T-helper 1 cell treated with Interleukin-12 subunit alpha and Interleukin-12 subunit beta and Interleukin-4 antibody, amounts not matched to agents 30 μg/mL and 1 μg/mL, for 36 hours (primary cell): ENCODE measurements around the gene PSMD14.
"Not testable (repeated sequence)": the region's sequence is repeated elsewhere in the genome, so short reads cannot be mapped to it uniquely, and the experiment has no call there.

Source experiments
- H3K27ac Mint-ChIP-seq: one replicate; pipeline ENCODE4 v1.8.0; 2021; ENCODE audit warnings: mild to moderate bottlenecking, mixed read lengths
- H3K27me3 Mint-ChIP-seq: one replicate; pipeline ENCODE4 v1.8.0; 2021; ENCODE audit warnings: low read depth, mixed read lengths
- H3K36me3 Mint-ChIP-seq: one replicate; pipeline ENCODE4 v1.8.0; 2021; ENCODE audit warnings: low read depth, mixed read lengths
- H3K4me1 Mint-ChIP-seq: one replicate; pipeline ENCODE4 v1.8.0; 2021; ENCODE audit warnings: low read depth, mixed read lengths
- H3K4me3 Mint-ChIP-seq: one replicate; pipeline ENCODE4 v1.8.0; 2021; ENCODE audit warnings: mild to moderate bottlenecking, moderate library complexity, mixed read lengths
- H3K9me3 Mint-ChIP-seq: one replicate; pipeline ENCODE4 v1.8.0; 2021; ENCODE audit warnings: mixed read lengths

PSMD14 gene

DNA sequence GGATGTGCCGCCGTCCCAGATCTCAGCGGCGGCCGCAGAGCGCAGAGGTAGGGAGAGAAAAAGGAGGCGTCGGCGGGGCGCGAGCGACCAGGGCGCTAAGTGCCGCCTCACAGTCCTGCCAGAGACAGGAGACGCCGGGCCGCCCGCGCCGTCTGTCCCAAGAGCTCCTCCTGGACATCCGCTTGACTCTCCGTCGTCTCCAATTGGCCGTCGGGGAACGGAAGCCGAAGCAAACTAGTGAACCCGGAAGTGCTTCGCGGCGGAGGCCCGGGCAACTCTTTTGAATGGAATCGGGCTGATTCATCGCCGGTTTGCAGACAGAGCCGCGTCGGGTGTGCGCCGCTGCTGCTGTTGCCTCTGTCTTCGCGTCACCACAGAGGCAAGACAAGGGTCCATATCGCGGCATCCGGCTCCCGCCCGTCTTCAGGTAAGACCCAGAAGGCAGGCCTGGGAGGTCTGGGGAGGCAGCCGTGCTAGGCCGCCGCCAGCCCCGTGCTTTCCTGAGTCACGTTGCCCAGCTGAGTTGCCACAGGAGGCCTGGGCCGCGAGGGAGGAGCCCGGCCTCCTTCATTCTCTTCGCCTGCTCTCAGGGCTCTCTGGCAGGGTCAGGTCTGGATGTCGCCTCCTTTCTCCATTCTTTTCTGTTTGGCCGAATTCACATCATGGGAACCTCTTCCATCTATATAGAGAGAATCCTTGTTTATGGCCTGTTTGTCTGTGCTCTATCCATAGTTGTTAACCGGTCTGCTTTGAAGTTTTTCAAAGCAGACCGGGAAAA lies at the start of gene PSMD14:
Gene PSMD14, plus strand, starts transcription at position 248 of the 778 bp plus-strand sequence. CDS start 10,401 bp downstream, outside the sequence.
- peaks cover 6% of the 10 kb centered on the region for H3K9me3 Mint-ChIP-seq
- peak within 1 kb of the TSS; percentile 81 for H3K4me3 Mint-ChIP-seq
- H3K27ac Mint-ChIP-seq = peak within 1 kb of the TSS; percentile 84
- H3K36me3 Mint-ChIP-seq = peaks cover 8% of the 10 kb centered on the region
- H3K27me3 Mint-ChIP-seq = peaks cover 11% of the 10 kb centered on the region
- peaks cover 28% of the 10 kb centered on the region for H3K4me1 Mint-ChIP-seq

GRCh38 chr2:161265874-161266273 lies 42.4 kb upstream of the PSMD14 start:
- H3K4me3 Mint-ChIP-seq = no peak overlapping the region
- H3K4me1 Mint-ChIP-seq = no peaks in the 10 kb centered on the region
- H3K9me3 Mint-ChIP-seq = no peaks in the 10 kb centered on the region
- H3K36me3 Mint-ChIP-seq = no peaks in the 10 kb centered on the region
- H3K27ac Mint-ChIP-seq = no peak overlapping the region
- peaks cover 30% of the 10 kb centered on the region for H3K27me3 Mint-ChIP-seq

GRCh38 chr2:161269111-161269510 lies 39.1 kb upstream of the PSMD14 start:
- H3K9me3 Mint-ChIP-seq = no peaks in the 10 kb centered on the region
- peaks cover 26% of the 10 kb centered on the region for H3K27me3 Mint-ChIP-seq
- no peak overlapping the region for H3K27ac Mint-ChIP-seq
- no peaks in the 10 kb centered on the region for H3K36me3 Mint-ChIP-seq
- H3K4me3 Mint-ChIP-seq = no peak overlapping the region
- H3K4me1 Mint-ChIP-seq = peaks cover 2% of the 10 kb centered on the region

DNA sequence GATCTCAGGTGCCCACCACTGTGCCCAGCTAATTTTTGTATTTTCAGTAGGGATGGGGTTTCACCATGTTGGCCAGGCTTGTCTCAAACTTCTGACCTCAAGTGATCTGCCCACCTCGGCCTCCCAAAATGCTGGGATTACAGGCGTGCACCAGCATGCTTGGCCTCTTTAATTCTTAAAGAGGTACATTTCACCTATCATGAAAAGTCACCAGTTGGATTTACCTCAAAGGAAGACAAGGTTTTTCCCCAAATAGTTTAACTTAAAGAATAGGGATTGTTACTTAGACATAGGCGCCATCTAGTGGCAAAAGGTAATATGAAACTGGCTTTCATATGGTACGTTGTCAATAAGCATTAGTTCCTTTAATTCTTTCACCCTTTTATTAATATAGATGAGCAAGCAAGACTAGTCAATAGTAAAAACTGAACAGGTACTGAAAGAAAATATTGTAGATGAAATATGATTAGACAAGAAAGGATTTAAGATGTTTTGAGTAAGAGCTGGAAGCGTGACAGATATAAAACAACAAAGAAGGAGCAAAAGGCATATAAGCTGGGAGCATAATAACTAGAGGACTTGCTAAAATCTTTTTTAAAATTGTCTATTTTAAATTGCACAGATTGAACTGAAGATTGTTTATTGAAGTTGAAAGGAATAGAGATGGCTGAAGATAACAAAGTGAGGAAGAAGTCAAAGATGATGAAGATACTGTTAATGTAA lies 35.0 kb upstream of the PSMD14 start:
- Mint-ChIP-seq H3K27me3 (peaks cover 17% of the 10 kb centered on the region), H3K27ac (no peak overlapping the region), H3K4me3 (no peak overlapping the region), H3K4me1 (peaks cover 2% of the 10 kb centered on the region), H3K9me3 (no peaks in the 10 kb centered on the region), H3K36me3 (no peaks in the 10 kb centered on the region)

DNA sequence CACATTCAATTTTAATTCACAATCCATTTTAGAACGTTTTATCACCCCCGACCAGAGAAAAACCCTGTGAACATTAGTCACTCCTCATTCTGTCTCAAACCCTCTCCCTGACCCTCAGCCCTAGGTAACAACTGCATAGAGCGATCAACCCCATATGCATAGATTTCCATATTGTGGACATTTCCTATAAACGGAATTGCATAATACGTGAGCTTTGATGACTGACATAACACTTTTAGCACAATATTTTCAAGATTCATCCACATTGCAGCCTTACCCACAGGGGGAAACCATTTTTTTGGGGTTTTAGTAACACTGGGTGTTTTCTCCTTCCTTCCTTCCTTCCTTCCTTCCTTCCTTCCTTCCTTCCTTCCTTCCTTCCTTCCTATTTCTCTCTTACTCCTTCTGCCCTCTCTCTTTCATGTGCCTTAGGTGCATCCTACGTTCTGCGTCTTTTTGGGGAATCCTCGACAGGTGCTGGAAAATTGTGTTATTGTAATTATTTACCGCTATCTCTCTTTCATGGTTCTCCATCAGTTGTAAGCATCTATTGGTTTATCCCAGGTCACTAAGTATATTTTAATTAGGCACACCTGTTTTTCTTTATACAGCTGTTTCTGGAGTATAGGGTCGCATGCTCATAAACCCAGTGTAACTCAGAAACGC lies 29.5 kb upstream of the PSMD14 start:
- not testable (repeated sequence) for H3K27me3 Mint-ChIP-seq, H3K27ac Mint-ChIP-seq, H3K4me1 Mint-ChIP-seq, H3K4me3 Mint-ChIP-seq, H3K36me3 Mint-ChIP-seq, H3K9me3 Mint-ChIP-seq

- not testable (repeated sequence) for H3K36me3 Mint-ChIP-seq, H3K4me3 Mint-ChIP-seq, H3K4me1 Mint-ChIP-seq, H3K27ac Mint-ChIP-seq, H3K9me3 Mint-ChIP-seq
- H3K27me3 Mint-ChIP-seq = peaks cover 12% of the 10 kb centered on the region
Measured at GRCh38 chr2:161279230-161279815, 28.9 kb upstream of the PSMD14 start.

GRCh38 chr2:161280906-161281323 lies 27.3 kb upstream of the PSMD14 start:
- not testable (repeated sequence) for H3K4me3 Mint-ChIP-seq, H3K4me1 Mint-ChIP-seq, H3K9me3 Mint-ChIP-seq, H3K27ac Mint-ChIP-seq, H3K36me3 Mint-ChIP-seq
- H3K27me3 Mint-ChIP-seq = peaks cover 25% of the 10 kb centered on the region

GRCh38 chr2:161281615-161282310 lies 26.5 kb upstream of the PSMD14 start:
- H3K9me3 Mint-ChIP-seq, H3K36me3 Mint-ChIP-seq: not testable (repeated sequence)

DNA sequence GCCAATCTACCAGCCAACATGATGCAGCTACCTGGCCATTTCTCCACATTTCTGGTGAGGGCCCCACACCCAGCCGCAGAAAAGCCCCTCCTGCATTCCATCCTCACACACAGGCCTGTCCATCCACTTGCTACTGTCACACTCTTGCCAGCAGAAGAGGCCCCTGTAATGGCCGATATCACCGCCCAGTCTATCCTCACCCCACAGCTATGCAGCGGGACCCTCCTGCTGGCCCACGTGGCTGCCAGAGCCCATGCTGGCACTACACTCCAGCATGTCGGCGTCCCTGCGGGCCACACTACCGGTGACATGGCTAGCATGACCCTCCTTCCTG lies 25.9 kb upstream of the PSMD14 start:
- not testable (repeated sequence) for H3K9me3 Mint-ChIP-seq, H3K27ac Mint-ChIP-seq, H3K4me1 Mint-ChIP-seq, H3K4me3 Mint-ChIP-seq, H3K36me3 Mint-ChIP-seq
- peaks cover 32% of the 10 kb centered on the region for H3K27me3 Mint-ChIP-seq

More at GRCh38 chr2:161281615-161282310, 26.5 kb upstream of the PSMD14 start:
- not testable (repeated sequence) for H3K4me1 Mint-ChIP-seq, H3K27ac Mint-ChIP-seq, H3K4me3 Mint-ChIP-seq
- peaks cover 27% of the 10 kb centered on the region for H3K27me3 Mint-ChIP-seq

GRCh38 chr2:161283926-161284325 lies 24.3 kb upstream of the PSMD14 start:
- Mint-ChIP-seq H3K4me1 (no peaks in the 10 kb centered on the region), H3K9me3 (no peaks in the 10 kb centered on the region)

DNA sequence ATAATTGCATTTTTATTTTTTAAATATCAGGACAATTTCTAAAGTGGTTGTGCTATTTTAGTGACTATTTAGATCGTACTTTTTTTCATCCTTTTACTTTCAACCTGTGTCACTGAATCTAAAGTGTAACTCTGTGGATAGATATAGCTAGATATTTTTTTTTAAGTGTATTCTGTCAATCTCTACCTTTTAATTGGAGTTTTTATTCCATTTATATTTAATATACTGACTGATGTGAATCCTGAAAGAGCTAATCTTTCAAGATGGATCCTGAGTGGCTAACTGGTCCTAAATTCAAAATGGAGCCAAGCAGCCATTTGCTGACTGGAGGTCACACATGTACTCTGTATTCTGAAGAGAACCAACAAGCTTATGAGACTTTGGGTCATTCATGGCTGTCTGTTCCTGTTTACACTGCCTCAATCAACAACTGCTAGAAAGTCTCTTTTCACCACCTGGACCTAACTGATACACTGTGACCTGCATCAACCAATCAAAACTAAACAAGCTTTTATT lies 4.6 kb upstream of the PSMD14 start:
- Mint-ChIP-seq H3K36me3 (peaks cover 2% of the 10 kb centered on the region), H3K9me3 (peaks cover 11% of the 10 kb centered on the region), H3K27me3 (peaks cover 42% of the 10 kb centered on the region), H3K4me1 (peaks cover 8% of the 10 kb centered on the region), H3K4me3 (no peak overlapping the region), H3K27ac (no peak overlapping the region)

More at GRCh38 chr2:161283926-161284325, 24.3 kb upstream of the PSMD14 start:
- no peak overlapping the region for H3K4me3 Mint-ChIP-seq
- no peak overlapping the region for H3K27ac Mint-ChIP-seq
- peaks cover 49% of the 10 kb centered on the region for H3K27me3 Mint-ChIP-seq
- H3K36me3 Mint-ChIP-seq = no peaks in the 10 kb centered on the region

- H3K9me3 Mint-ChIP-seq = peaks cover 11% of the 10 kb centered on the region
- H3K4me3 Mint-ChIP-seq = peak overlapping the region; percentile 81
- H3K27ac Mint-ChIP-seq = no peak overlapping the region
- H3K27me3 Mint-ChIP-seq = peaks cover 20% of the 10 kb centered on the region
- H3K4me1 Mint-ChIP-seq = peaks cover 23% of the 10 kb centered on the region
- peaks cover 3% of the 10 kb centered on the region for H3K36me3 Mint-ChIP-seq
Measured at GRCh38 chr2:161306919-161307318, 1.3 kb upstream of the PSMD14 start.

DNA sequence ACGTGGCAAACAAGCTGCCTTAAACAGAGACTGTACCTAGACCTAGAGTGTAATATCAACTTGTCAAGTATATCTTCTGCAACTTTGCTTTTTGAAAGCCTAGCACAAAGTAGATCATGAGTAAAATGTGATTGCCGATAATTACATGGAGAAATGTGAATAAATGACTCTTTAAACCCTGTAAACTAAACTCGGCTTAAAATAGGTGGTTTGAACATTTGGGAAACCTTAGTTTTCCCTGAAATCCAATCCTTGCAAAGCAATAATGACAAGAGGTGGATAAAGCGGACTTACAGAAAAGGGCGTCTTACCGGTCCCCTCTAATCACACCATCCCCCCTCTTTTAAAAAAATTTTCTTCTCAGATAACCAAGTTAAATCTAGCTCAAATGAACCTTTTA lies 549 bp upstream of the PSMD14 start:
- Mint-ChIP-seq H3K36me3 (peaks cover 5% of the 10 kb centered on the region), H3K27me3 (peaks cover 17% of the 10 kb centered on the region), H3K4me1 (peaks cover 24% of the 10 kb centered on the region), H3K27ac (peak overlapping the region; percentile 84), H3K4me3 (peak overlapping the region; percentile 81), H3K9me3 (peaks cover 7% of the 10 kb centered on the region)

GRCh38 chr2:161312996-161313395 lies 4.8 kb downstream of the PSMD14 start:
- no peak overlapping the region for H3K4me3 Mint-ChIP-seq
- no peaks in the 10 kb centered on the region for H3K27me3 Mint-ChIP-seq
- H3K9me3 Mint-ChIP-seq = no peaks in the 10 kb centered on the region
- no peak overlapping the region for H3K27ac Mint-ChIP-seq
- H3K36me3 Mint-ChIP-seq = peaks cover 16% of the 10 kb centered on the region
- H3K4me1 Mint-ChIP-seq = peaks cover 35% of the 10 kb centered on the region
